WTC11 (cell line): ENCODE data around the gene SFT2D3. TPM values are rescaled to one million over a fixed set of nuclear protein-coding genes. Genes with fewer than 3 reads are reported as not detected.

ENCODE experiments used
- ATAC-seq: fragments of 200-7000 bp; cut with Tn5 transposase; 2 replicates; pipeline ENCODE4 v1.10.0; 2021; ENCODE audit warnings: mild to moderate bottlenecking, moderate library complexity
- CTCF ChIA-PET: fragments of 300-600 bp; sonication (Branson Sonifier 250); formaldehyde crosslinking; loops from one replicate; lab custom pipeline; 2021; ENCODE audit warnings: antibody characterized with exemption; lab: Charles Lee
- POLR2A ChIA-PET: fragments of 350-600 bp; sonication (Branson Sonifier 250); formaldehyde crosslinking; loops from one replicate; lab custom pipeline; 2021; ENCODE audit warnings: antibody characterized with exemption; lab: Charles Lee
- DNase-seq: peaks from one replicate; pipeline ENCODE4 v3.0.0; 2021; ENCODE audit warnings: low spot score
- H3K27ac Mint-ChIP-seq: 2 replicates; pipeline ENCODE4 v1.8.0; 2021; ENCODE audit warnings: mixed read lengths
- H3K27me3 Mint-ChIP-seq: 2 replicates; pipeline ENCODE4 v1.8.0; 2021; ENCODE audit warnings: low read depth, mild to moderate bottlenecking, moderate library complexity, mixed read lengths
- H3K36me3 Mint-ChIP-seq: 2 replicates; pipeline ENCODE4 v1.8.0; 2021; ENCODE audit warnings: mixed read lengths
- H3K4me1 Mint-ChIP-seq: 2 replicates; pipeline ENCODE4 v1.8.0; 2022; ENCODE audit warnings: mixed read lengths
- H3K4me3 Mint-ChIP-seq: 2 replicates; pipeline ENCODE4 v1.8.0; 2021; ENCODE audit warnings: mild to moderate bottlenecking, moderate library complexity, mixed read lengths
- H3K9me3 Mint-ChIP-seq: 2 replicates; pipeline ENCODE4 v1.8.0; 2021; ENCODE audit warnings: mixed read lengths
- FOXK1 ChIP-seq: sonication (generic); formaldehyde crosslinking; IDR thresholded peaks from 2 replicates; pipeline ENCODE4 v1.8.0; 2022; ENCODE audit warnings: mild to moderate bottlenecking, moderate library complexity, missing genetic modification reagents
- FOXP1 ChIP-seq: sonication (generic); formaldehyde crosslinking; IDR thresholded peaks from 2 replicates; pipeline ENCODE4 v1.8.0; 2022; ENCODE audit warnings: missing genetic modification reagents, mild to moderate bottlenecking, moderate library complexity, borderline replicate concordance
- GTF2I ChIP-seq: fragments of 250-450 bp; sonication (Bioruptor Pico); conservative IDR thresholded peaks from 2 replicates; pipeline ENCODE4 v1.4.0; 2021; ENCODE audit warnings: mild to moderate bottlenecking
- JAZF1 ChIP-seq: fragments of 250-450 bp; sonication (Bioruptor Pico); IDR thresholded peaks from 2 replicates; pipeline ENCODE4 v1.9.0; 2021; ENCODE audit warnings: moderate library complexity, mild to moderate bottlenecking, inconsistent platforms
- JUN ChIP-seq: sonication (generic); formaldehyde crosslinking; IDR thresholded peaks from 2 replicates; pipeline ENCODE4 v1.8.0; 2023; ENCODE audit warnings: mild to moderate bottlenecking, missing genetic modification reagents
- MXD4 ChIP-seq: fragments of 250-450 bp; sonication (Bioruptor Pico); IDR thresholded peaks from 2 replicates; pipeline ENCODE4 v1.8.0; 2021; ENCODE audit warnings: mild to moderate bottlenecking, moderate library complexity, borderline replicate concordance
- MYBL2 ChIP-seq: sonication (generic); formaldehyde crosslinking; IDR thresholded peaks from 2 replicates; pipeline ENCODE4 v1.8.1; 2023; ENCODE audit warnings: mild to moderate bottlenecking, moderate library complexity, missing genetic modification reagents
- NFATC4 ChIP-seq: fragments of 250-450 bp; sonication (Bioruptor Pico); IDR thresholded peaks from 2 replicates; pipeline ENCODE4 v1.9.0; 2021; ENCODE audit warnings: mild to moderate bottlenecking
- NFYB ChIP-seq: sonication (generic); formaldehyde crosslinking; conservative IDR thresholded peaks from 2 replicates; pipeline ENCODE4 v1.8.0; 2022; ENCODE audit warnings: low read depth, missing genetic modification reagents
- RELA ChIP-seq: sonication (generic); formaldehyde crosslinking; IDR thresholded peaks from 2 replicates; pipeline ENCODE4 v1.8.1; 2022; ENCODE audit warnings: missing genetic modification reagents, mild to moderate bottlenecking, borderline replicate concordance
- RORB ChIP-seq: fragments of 250-450 bp; sonication (Bioruptor Pico); IDR thresholded peaks from 2 replicates; pipeline ENCODE4 v1.9.0; 2021; ENCODE audit warnings: mild to moderate bottlenecking
- SMAD4 ChIP-seq: sonication (generic); formaldehyde crosslinking; IDR thresholded peaks from 2 replicates; pipeline ENCODE4 v1.8.0; 2022; ENCODE audit warnings: mild to moderate bottlenecking, missing genetic modification reagents
- TCF7 ChIP-seq: sonication (generic); formaldehyde crosslinking; IDR thresholded peaks from 2 replicates; pipeline ENCODE4 v1.8.0; 2022; ENCODE audit warnings: mild to moderate bottlenecking, low read depth, missing genetic modification reagents, moderate library complexity
- ZNF138 ChIP-seq: sonication (generic); formaldehyde crosslinking; conservative IDR thresholded peaks from 2 replicates; pipeline ENCODE4 v1.8.1; 2022; ENCODE audit warnings: mild to moderate bottlenecking, moderate library complexity, missing genetic modification reagents
- total RNA-seq: library from RNA; stranded (reverse); gene quantifications from 3 replicates; pipeline ENCODE4 v1.2.3, GENCODE V29; 2021
- TF ChIP-seq, protein P1 (sequence below): sonication (generic); formaldehyde crosslinking; IDR thresholded peaks from 2 replicates; pipeline ENCODE4 v1.8.1; 2023; ENCODE audit warnings: mild to moderate bottlenecking, missing genetic modification reagents, moderate library complexity
- TF ChIP-seq, protein P2 (sequence below): sonication (generic); formaldehyde crosslinking; IDR thresholded peaks from 2 replicates; pipeline ENCODE4 v1.8.1; 2022; ENCODE audit warnings: mild to moderate bottlenecking, missing genetic modification reagents, moderate library complexity, borderline replicate concordance
- TF ChIP-seq, protein P3 (sequence below): sonication (generic); formaldehyde crosslinking; IDR thresholded peaks from 2 replicates; pipeline ENCODE4 v1.8.1; 2023; ENCODE audit warnings: mild to moderate bottlenecking, moderate library complexity, missing genetic modification reagents
- TF ChIP-seq, protein P4 (sequence below): sonication (generic); formaldehyde crosslinking; IDR thresholded peaks from 2 replicates; pipeline ENCODE4 v1.8.1; 2022; ENCODE audit warnings: missing genetic modification reagents, borderline replicate concordance
- TF ChIP-seq, protein P5 (sequence below): sonication (generic); formaldehyde crosslinking; IDR thresholded peaks from 2 replicates; pipeline ENCODE4 v1.8.0; 2022; ENCODE audit warnings: missing genetic modification reagents
- TF ChIP-seq, protein P6 (sequence below): sonication (generic); formaldehyde crosslinking; IDR thresholded peaks from 2 replicates; pipeline ENCODE4 v1.8.0; 2022; ENCODE audit warnings: mild to moderate bottlenecking, missing genetic modification reagents
- TF ChIP-seq, protein P7 (sequence below): fragments of 250-450 bp; sonication (Bioruptor Pico); conservative IDR thresholded peaks from 2 replicates; pipeline ENCODE4 v1.9.0; 2021; ENCODE audit warnings: mild to moderate bottlenecking

The SFT2D3 gene
- total RNA-seq, 1 experiment from 2014 or later, result 10.5 TPM

DNA sequence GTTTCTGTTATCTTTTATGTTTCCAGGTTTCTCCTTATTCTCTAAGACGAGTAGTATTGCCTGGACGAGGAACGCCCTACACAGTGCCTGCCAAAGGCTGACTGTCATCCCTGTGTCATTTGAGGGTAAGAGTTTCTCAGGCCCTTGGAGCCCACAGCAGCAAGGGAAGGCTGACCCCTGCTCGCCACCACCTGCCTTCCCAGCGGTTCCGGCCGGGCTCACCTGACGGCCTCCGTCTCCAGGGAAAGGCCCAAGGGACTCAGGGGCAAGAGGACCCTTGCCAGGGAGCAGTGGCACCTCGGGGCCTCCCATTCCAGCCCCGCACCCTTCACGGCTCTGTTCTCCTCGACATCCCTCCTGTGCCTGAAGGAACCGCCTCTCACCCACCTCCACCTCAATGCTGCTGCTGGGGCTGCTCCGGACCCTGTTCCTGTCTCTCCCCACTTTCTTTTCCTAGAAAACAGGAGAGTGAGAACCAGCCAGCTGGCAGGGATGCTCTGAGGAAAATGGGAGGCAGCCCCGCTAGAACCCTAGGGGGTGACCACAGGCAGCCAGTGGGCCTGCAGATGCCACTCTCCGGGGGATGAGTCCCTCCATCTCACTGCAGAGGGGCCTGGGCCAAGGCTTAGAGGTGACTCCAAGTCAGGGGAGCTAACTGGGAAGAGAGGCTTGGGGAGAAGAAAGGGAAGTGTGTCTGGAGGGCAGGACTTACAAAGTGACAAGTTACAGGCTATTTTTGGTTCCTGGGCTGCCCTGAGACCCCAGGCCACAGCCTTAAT lies 27.8 kb upstream of the SFT2D3 start (continued):
- TF ChIP-seq RELA (CRISPR knock-in tag), result no peak
- no peak for TF ChIP-seq JUN
- TF ChIP-seq NFATC4, result no peak
- TF ChIP-seq SMAD4 (CRISPR knock-in tag), result no peak

DNA sequence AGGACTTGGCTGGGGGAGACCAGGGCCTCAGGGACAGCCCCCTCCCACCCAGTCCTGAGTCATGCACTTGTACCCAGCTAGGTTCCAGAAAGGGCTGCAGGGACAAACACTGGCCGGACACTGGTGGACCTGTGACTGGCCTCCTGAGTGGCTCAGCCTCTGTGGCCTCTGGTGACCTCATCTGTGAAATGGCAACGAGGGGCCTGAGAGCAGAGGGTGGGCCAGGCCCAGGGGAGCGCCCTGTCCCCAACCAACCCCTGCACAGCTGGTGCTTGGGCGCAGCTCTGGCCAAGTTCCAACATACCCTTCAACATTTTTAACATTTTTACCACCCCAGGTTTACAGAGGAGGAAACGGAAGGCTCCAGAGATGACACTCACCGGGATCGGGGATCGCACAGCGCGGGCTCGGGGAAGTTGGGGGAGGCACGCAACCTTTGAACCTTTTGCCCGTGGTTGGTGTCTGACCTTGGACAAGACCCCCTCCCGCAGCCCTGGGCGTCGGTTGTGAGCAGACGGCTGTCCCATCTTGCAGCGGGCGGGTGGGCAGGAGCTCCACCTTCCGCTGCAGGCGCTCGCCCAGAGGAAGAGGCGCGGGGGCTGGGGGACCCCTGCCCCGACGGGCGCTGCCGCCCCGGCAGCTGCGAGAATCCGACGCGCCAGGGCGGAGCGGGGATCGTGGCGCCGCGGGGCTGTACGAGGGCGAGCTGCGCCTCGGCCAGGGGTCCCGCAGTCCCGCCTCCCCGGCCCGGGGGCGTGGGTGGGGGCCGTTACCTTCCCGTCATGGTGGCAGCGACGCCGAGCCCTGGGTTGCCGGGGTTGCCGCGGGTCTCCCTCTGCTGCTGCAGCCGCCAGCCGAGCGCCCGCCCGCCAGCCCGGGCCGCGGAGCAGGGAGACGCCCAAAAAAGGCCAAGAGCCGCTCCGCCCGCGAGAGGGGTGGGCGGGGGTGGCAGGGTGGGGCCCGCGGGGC lies 26.8 kb upstream of the SFT2D3 start:
- DNase-seq, result no peak
- POLR2A ChIA-PET, result interaction anchor here (1.4 to 1.7 kb wide), 2 partner anchors 26 to 30 kb away, joined by 4 to 6 read pairs; partner anchors contain the start of gene SFT2D3
- TF ChIP-seq, protein P1, sequence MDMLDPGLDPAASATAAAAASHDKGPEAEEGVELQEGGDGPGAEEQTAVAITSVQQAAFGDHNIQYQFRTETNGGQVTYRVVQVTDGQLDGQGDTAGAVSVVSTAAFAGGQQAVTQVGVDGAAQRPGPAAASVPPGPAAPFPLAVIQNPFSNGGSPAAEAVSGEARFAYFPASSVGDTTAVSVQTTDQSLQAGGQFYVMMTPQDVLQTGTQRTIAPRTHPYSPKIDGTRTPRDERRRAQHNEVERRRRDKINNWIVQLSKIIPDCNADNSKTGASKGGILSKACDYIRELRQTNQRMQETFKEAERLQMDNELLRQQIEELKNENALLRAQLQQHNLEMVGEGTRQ, result 0 out of 2 replicates have a peak, but pooled peaks have one; percentile 10
- TF ChIP-seq, protein P2, sequence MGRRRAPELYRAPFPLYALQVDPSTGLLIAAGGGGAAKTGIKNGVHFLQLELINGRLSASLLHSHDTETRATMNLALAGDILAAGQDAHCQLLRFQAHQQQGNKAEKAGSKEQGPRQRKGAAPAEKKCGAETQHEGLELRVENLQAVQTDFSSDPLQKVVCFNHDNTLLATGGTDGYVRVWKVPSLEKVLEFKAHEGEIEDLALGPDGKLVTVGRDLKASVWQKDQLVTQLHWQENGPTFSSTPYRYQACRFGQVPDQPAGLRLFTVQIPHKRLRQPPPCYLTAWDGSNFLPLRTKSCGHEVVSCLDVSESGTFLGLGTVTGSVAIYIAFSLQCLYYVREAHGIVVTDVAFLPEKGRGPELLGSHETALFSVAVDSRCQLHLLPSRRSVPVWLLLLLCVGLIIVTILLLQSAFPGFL (CRISPR knock-in tag), result no peak
- TF ChIP-seq RELA (CRISPR knock-in tag) (no peak), GTF2I (CRISPR knock-in tag) (no peak), JUN (no peak), ZNF138 (CRISPR knock-in tag) (no peak), NFYB (CRISPR knock-in tag) (no peak), FOXP1 (CRISPR knock-in tag) (peak; percentile 49; the same call in 1 of the 2 replicates), MXD4 (no peak), TCF7 (no peak), MYBL2 (no peak), RORB (CRISPR knock-in tag) (no peak), JAZF1 (CRISPR knock-in tag) (no peak), FOXK1 (CRISPR knock-in tag) (0 out of 2 replicates have a peak, but pooled peaks have one; percentile 14)
- TF ChIP-seq, protein P3, sequence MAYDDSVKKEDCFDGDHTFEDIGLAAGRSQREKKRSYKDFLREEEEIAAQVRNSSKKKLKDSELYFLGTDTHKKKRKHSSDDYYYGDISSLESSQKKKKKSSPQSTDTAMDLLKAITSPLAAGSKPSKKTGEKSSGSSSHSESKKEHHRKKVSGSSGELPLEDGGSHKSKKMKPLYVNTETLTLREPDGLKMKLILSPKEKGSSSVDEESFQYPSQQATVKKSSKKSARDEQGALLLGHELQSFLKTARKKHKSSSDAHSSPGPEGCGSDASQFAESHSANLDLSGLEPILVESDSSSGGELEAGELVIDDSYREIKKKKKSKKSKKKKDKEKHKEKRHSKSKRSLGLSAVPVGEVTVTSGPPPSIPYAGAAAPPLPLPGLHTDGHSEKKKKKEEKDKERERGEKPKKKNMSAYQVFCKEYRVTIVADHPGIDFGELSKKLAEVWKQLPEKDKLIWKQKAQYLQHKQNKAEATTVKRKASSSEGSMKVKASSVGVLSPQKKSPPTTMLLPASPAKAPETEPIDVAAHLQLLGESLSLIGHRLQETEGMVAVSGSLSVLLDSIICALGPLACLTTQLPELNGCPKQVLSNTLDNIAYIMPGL (CRISPR knock-in tag), result peak; percentile 54; the same call in 1 of the 2 replicates
- TF ChIP-seq, protein P4, sequence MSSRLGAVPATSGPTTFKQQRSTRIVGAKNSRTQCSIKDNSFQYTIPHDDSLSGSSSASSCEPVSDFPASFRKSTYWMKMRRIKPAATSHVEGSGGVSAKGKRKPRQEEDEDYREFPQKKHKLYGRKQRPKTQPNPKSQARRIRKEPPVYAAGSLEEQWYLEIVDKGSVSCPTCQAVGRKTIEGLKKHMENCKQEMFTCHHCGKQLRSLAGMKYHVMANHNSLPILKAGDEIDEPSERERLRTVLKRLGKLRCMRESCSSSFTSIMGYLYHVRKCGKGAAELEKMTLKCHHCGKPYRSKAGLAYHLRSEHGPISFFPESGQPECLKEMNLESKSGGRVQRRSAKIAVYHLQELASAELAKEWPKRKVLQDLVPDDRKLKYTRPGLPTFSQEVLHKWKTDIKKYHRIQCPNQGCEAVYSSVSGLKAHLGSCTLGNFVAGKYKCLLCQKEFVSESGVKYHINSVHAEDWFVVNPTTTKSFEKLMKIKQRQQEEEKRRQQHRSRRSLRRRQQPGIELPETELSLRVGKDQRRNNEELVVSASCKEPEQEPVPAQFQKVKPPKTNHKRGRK (CRISPR knock-in tag), result no peak
- TF ChIP-seq, protein P5, sequence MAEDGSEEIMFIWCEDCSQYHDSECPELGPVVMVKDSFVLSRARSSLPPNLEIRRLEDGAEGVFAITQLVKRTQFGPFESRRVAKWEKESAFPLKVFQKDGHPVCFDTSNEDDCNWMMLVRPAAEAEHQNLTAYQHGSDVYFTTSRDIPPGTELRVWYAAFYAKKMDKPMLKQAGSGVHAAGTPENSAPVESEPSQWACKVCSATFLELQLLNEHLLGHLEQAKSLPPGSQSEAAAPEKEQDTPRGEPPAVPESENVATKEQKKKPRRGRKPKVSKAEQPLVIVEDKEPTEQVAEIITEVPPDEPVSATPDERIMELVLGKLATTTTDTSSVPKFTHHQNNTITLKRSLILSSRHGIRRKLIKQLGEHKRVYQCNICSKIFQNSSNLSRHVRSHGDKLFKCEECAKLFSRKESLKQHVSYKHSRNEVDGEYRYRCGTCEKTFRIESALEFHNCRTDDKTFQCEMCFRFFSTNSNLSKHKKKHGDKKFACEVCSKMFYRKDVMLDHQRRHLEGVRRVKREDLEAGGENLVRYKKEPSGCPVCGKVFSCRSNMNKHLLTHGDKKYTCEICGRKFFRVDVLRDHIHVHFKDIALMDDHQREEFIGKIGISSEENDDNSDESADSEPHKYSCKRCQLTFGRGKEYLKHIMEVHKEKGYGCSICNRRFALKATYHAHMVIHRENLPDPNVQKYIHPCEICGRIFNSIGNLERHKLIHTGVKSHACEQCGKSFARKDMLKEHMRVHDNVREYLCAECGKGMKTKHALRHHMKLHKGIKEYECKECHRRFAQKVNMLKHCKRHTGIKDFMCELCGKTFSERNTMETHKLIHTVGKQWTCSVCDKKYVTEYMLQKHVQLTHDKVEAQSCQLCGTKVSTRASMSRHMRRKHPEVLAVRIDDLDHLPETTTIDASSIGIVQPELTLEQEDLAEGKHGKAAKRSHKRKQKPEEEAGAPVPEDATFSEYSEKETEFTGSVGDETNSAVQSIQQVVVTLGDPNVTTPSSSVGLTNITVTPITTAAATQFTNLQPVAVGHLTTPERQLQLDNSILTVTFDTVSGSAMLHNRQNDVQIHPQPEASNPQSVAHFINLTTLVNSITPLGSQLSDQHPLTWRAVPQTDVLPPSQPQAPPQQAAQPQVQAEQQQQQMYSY, result no peak
- TF ChIP-seq, protein P6, sequence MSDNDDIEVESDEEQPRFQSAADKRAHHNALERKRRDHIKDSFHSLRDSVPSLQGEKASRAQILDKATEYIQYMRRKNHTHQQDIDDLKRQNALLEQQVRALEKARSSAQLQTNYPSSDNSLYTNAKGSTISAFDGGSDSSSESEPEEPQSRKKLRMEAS, result 0 out of 2 replicates have a peak, but pooled peaks have one; percentile 41
- TF ChIP-seq, protein P7, sequence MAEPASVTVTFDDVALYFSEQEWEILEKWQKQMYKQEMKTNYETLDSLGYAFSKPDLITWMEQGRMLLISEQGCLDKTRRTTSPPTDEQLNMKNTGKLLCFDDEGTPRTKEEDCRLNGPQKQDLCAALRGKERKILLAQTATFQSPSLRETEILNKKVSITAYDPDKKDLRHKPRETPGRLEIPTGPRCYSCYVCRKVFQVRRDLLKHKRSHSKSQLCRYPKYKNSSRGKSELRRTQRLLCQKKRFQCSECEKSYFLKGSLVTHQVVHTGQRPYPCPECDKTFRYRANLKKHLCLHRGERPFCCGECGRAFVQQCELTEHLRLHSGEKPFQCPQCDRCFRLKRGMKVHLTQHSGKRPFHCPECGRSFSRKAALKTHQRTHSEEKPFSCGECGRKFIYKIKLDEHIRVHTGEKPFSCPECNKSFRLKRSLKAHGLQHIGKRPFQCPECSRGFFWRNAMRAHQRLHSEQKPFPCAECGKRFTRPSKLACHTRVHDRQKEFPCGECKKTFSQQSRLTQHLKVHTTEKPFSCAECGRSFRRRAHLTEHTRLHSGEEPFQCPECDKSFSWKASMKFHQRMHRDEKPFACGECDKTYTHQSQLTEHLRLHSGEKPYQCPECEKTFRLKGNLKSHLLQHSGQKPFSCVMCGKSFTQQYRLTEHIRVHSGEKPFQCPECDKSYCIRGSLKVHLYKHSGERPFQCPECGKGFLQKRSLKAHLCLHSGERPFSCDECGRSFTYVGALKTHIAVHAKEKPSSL (CRISPR knock-in tag), result no peak
- no peaks in the 10 kb centered on the region for H3K36me3 Mint-ChIP-seq
- peak; percentile 52 for ATAC-seq
- no peaks in the 10 kb centered on the region for H3K9me3 Mint-ChIP-seq
- H3K27me3 Mint-ChIP-seq, result peaks cover 61% of the 10 kb centered on the region
- peaks cover 9% of the 10 kb centered on the region for H3K4me1 Mint-ChIP-seq
- H3K27ac Mint-ChIP-seq, result no peak overlapping the region
- H3K4me3 Mint-ChIP-seq, result peak overlapping the region; percentile 77
- CTCF ChIA-PET, result interaction anchor here (0.8 to 5.8 kb wide), 9 partner anchors 12 to 259 kb away, joined by 3 to 46 read pairs (median 9); no protein-coding TSS in a partner anchor
